ENCODE results near the gene SLC25A47.

SLC25A47 gene

GRCh38 chr14:100325231-100325632 lies 2.1 kb downstream of the SLC25A47 start:
- Histone ChIP-seq H3K79me1 (replicated peaks; ENCODE audit: low read length, poor library complexity, severe bottlenecking) (no peaks in the 10 kb centered on the region), H2BK120ac (ENCODE audit: low read depth, low read length) (no peak overlapping the region), H3K4me1 (ENCODE audit: control insufficient read depth, insufficient read depth, low read depth, low read length) (peaks cover 7% of the 10 kb centered on the region), H3K27ac (ENCODE audit: low read length, poor library complexity, severe bottlenecking) (no peak overlapping the region), H3K4ac (ENCODE audit: low read depth in 1 of 2, low read length in 2 of 2) (no peak overlapping the region), H3K4me3 (ENCODE audit: insufficient read depth in 1 of 2, low read depth in 1 of 2, low read length in 2 of 2) (no peak overlapping the region), H3K9ac (ENCODE audit: low read length) (no peak overlapping the region), H4K8ac (ENCODE audit: low read length) (no peak overlapping the region), H2AFZ (ENCODE audit: low read depth, low read length) (no peak overlapping the region), H3K23ac (ENCODE audit: low read length in 2 of 2) (no peak overlapping the region), H2BK5ac (ENCODE audit: low read depth, low read length, poor library complexity, severe bottlenecking) (no peak overlapping the region), H2BK15ac (ENCODE audit: low read depth, poor library complexity, severe bottlenecking) (no peak overlapping the region), H3K27me3 (ENCODE audit: control insufficient read depth in 1 of 2, insufficient read depth in 1 of 2, low read length in 2 of 2) (peaks cover 0 to 14% of the 10 kb centered on the region in 2 experiments), H3K14ac (ENCODE audit: low read length in 2 of 2) (peak overlapping the region in 1 of 2 experiments; percentile 41), H3K4me2 (ENCODE audit: low read length, poor library complexity, severe bottlenecking) (no peak overlapping the region), H3K9me3 (ENCODE audit: control insufficient read depth, low read length) (no peaks in the 10 kb centered on the region), H2AK5ac (ENCODE audit: low read length, severe bottlenecking) (no peak overlapping the region), H2BK12ac (ENCODE audit: low read length in 2 of 2) (no peak overlapping the region), H4K91ac (ENCODE audit: low read length) (no peak overlapping the region), H3K36me3 (ENCODE audit: control insufficient read depth in 1 of 2, insufficient read depth in 2 of 2, low read depth in 1 of 2, low read length in 2 of 2) (peaks cover 0 to 3% of the 10 kb centered on the region in 2 experiments), H3K18ac (ENCODE audit: low read depth in 1 of 2, low read length in 2 of 2) (no peak overlapping the region)
- DNase-seq, result no peak
- WGBS, result 88% methylated on average over 17 of the region's 17 CpGs

GRCh38 chr14:100325958-100326357 lies 2.8 kb downstream of the SLC25A47 start:
- no peak overlapping the region for H2BK120ac ChIP-seq (ENCODE audit: low read depth, low read length)
- H3K9me3 ChIP-seq (ENCODE audit: control insufficient read depth, low read length), result no peaks in the 10 kb centered on the region
- WGBS, result 86% methylated on average over 13 of the region's 13 CpGs
- no peak overlapping the region for H3K14ac ChIP-seq (ENCODE audit: low read length in 2 of 2)
- H3K9ac ChIP-seq (ENCODE audit: low read length), result no peak overlapping the region
- H2BK12ac ChIP-seq (ENCODE audit: low read length in 2 of 2), result no peak overlapping the region
- H3K36me3 ChIP-seq (ENCODE audit: control insufficient read depth in 1 of 2, insufficient read depth in 2 of 2, low read depth in 1 of 2, low read length in 2 of 2), result peaks cover 0 to 3% of the 10 kb centered on the region in 2 experiments
- H2BK15ac ChIP-seq (ENCODE audit: low read depth, poor library complexity, severe bottlenecking), result no peak overlapping the region
- H3K23ac ChIP-seq (ENCODE audit: low read length in 2 of 2), result no peak overlapping the region
- H4K8ac ChIP-seq (ENCODE audit: low read length), result no peak overlapping the region
- H3K27ac ChIP-seq (ENCODE audit: low read length, poor library complexity, severe bottlenecking), result no peak overlapping the region
- no peak overlapping the region for H3K4me2 ChIP-seq (ENCODE audit: low read length, poor library complexity, severe bottlenecking)
- no peak overlapping the region for H3K4me3 ChIP-seq (ENCODE audit: insufficient read depth in 1 of 2, low read depth in 1 of 2, low read length in 2 of 2)
- peaks cover 7% of the 10 kb centered on the region for H3K4me1 ChIP-seq (ENCODE audit: control insufficient read depth, insufficient read depth, low read depth, low read length)
- no peak overlapping the region for H2AK5ac ChIP-seq (ENCODE audit: low read length, severe bottlenecking)
- DNase-seq, result no peak
- no peak overlapping the region for H2BK5ac ChIP-seq (ENCODE audit: low read depth, low read length, poor library complexity, severe bottlenecking)
- H3K4ac ChIP-seq (ENCODE audit: low read depth in 1 of 2, low read length in 2 of 2), result no peak overlapping the region
- H3K18ac ChIP-seq (ENCODE audit: low read depth in 1 of 2, low read length in 2 of 2), result no peak overlapping the region
- H2AFZ ChIP-seq (ENCODE audit: low read depth, low read length), result no peak overlapping the region
- H4K91ac ChIP-seq (ENCODE audit: low read length), result peak overlapping the region; percentile 16
- H3K79me1 ChIP-seq (replicated peaks; ENCODE audit: low read length, poor library complexity, severe bottlenecking), result no peaks in the 10 kb centered on the region
- peaks cover 0 to 16% of the 10 kb centered on the region in 2 experiments for H3K27me3 ChIP-seq (ENCODE audit: control insufficient read depth in 1 of 2, insufficient read depth in 1 of 2, low read length in 2 of 2)

- no peak overlapping the region for H3K18ac ChIP-seq (ENCODE audit: low read depth in 1 of 2, low read length in 2 of 2)
- H3K9me3 ChIP-seq (ENCODE audit: control insufficient read depth, low read length), result no peaks in the 10 kb centered on the region
- no peak overlapping the region for H2BK12ac ChIP-seq (ENCODE audit: low read length in 2 of 2)
- H3K79me1 ChIP-seq (replicated peaks; ENCODE audit: low read length, poor library complexity, severe bottlenecking), result no peaks in the 10 kb centered on the region
- no peak overlapping the region for H2AK5ac ChIP-seq (ENCODE audit: low read length, severe bottlenecking)
- H3K4me3 ChIP-seq (ENCODE audit: insufficient read depth in 1 of 2, low read depth in 1 of 2, low read length in 2 of 2), result no peak overlapping the region
- H3K9ac ChIP-seq (ENCODE audit: low read length), result no peak overlapping the region
- H4K8ac ChIP-seq (ENCODE audit: low read length), result no peak overlapping the region
- H3K14ac ChIP-seq (ENCODE audit: low read length in 2 of 2), result no peak overlapping the region
- 95% methylated on average over 24 of the region's 24 CpGs for WGBS
- H2AFZ ChIP-seq (ENCODE audit: low read depth, low read length), result no peak overlapping the region
- no peak overlapping the region for H2BK120ac ChIP-seq (ENCODE audit: low read depth, low read length)
- DNase-seq, result no peak
- no peak overlapping the region for H4K91ac ChIP-seq (ENCODE audit: low read length)
- H3K36me3 ChIP-seq (ENCODE audit: control insufficient read depth in 1 of 2, insufficient read depth in 2 of 2, low read depth in 1 of 2, low read length in 2 of 2), result peaks cover 0 to 9% of the 10 kb centered on the region in 2 experiments
- H3K4me2 ChIP-seq (ENCODE audit: low read length, poor library complexity, severe bottlenecking), result no peak overlapping the region
- peaks cover 0 to 16% of the 10 kb centered on the region in 2 experiments for H3K27me3 ChIP-seq (ENCODE audit: control insufficient read depth in 1 of 2, insufficient read depth in 1 of 2, low read length in 2 of 2)
- H3K4me1 ChIP-seq (ENCODE audit: control insufficient read depth, insufficient read depth, low read depth, low read length), result peaks cover 11% of the 10 kb centered on the region
- H3K23ac ChIP-seq (ENCODE audit: low read length in 2 of 2), result no peak overlapping the region
- H2BK5ac ChIP-seq (ENCODE audit: low read depth, low read length, poor library complexity, severe bottlenecking), result no peak overlapping the region
- H3K27ac ChIP-seq (ENCODE audit: low read length, poor library complexity, severe bottlenecking), result no peak overlapping the region
- H2BK15ac ChIP-seq (ENCODE audit: low read depth, poor library complexity, severe bottlenecking), result no peak overlapping the region
- H3K4ac ChIP-seq (ENCODE audit: low read depth in 1 of 2, low read length in 2 of 2), result no peak overlapping the region
Measured at GRCh38 chr14:100327128-100327527, 4.0 kb downstream of the SLC25A47 start.

GRCh38 chr14:100328495-100329163 lies 5.5 kb downstream of the SLC25A47 start:
- no peak overlapping the region for H3K4me2 ChIP-seq (ENCODE audit: low read length, poor library complexity, severe bottlenecking)
- no peak overlapping the region for H2AK5ac ChIP-seq (ENCODE audit: low read length, severe bottlenecking)
- H3K14ac ChIP-seq (ENCODE audit: low read length in 2 of 2), result no peak overlapping the region
- 91% methylated on average over 32 of the region's 32 CpGs for WGBS
- no peak overlapping the region for H2BK12ac ChIP-seq (ENCODE audit: low read length in 2 of 2)
- no peaks in the 10 kb centered on the region for H3K9me3 ChIP-seq (ENCODE audit: control insufficient read depth, low read length)
- no peak overlapping the region for H3K27ac ChIP-seq (ENCODE audit: low read length, poor library complexity, severe bottlenecking)
- no peak for DNase-seq
- no peak overlapping the region for H3K9ac ChIP-seq (ENCODE audit: low read length)
- no peak overlapping the region for H3K18ac ChIP-seq (ENCODE audit: low read depth in 1 of 2, low read length in 2 of 2)
- H2BK5ac ChIP-seq (ENCODE audit: low read depth, low read length, poor library complexity, severe bottlenecking), result no peak overlapping the region
- peaks cover 2 to 23% of the 10 kb centered on the region in 2 experiments for H3K36me3 ChIP-seq (ENCODE audit: control insufficient read depth in 1 of 2, insufficient read depth in 2 of 2, low read depth in 1 of 2, low read length in 2 of 2)
- H2BK120ac ChIP-seq (ENCODE audit: low read depth, low read length), result no peak overlapping the region
- H3K79me1 ChIP-seq (replicated peaks; ENCODE audit: low read length, poor library complexity, severe bottlenecking), result no peaks in the 10 kb centered on the region
- H3K4me3 ChIP-seq (ENCODE audit: insufficient read depth in 1 of 2, low read depth in 1 of 2, low read length in 2 of 2), result no peak overlapping the region
- no peak overlapping the region for H2BK15ac ChIP-seq (ENCODE audit: low read depth, poor library complexity, severe bottlenecking)
- H2AFZ ChIP-seq (ENCODE audit: low read depth, low read length), result no peak overlapping the region
- H3K4me1 ChIP-seq (ENCODE audit: control insufficient read depth, insufficient read depth, low read depth, low read length), result peaks cover 11% of the 10 kb centered on the region
- H3K4ac ChIP-seq (ENCODE audit: low read depth in 1 of 2, low read length in 2 of 2), result no peak overlapping the region
- H3K27me3 ChIP-seq (ENCODE audit: control insufficient read depth in 1 of 2, insufficient read depth in 1 of 2, low read length in 2 of 2), result peaks cover 0 to 9% of the 10 kb centered on the region in 2 experiments
- peak overlapping the region; percentile 16 for H4K8ac ChIP-seq (ENCODE audit: low read length)
- H4K91ac ChIP-seq (ENCODE audit: low read length), result no peak overlapping the region
- H3K23ac ChIP-seq (ENCODE audit: low read length in 2 of 2), result no peak overlapping the region

Measured in mesenchymal stem cell (in vitro differentiated cells and primary cell).